Brain microvascular endothelial cell (primary cell): Measurements from ENCODE around the gene GSPT1.
A peak's percentile ranks its signal among the peaks of the same experiment; 100 is the strongest.
"Not testable (repeated sequence)": the region's sequence is repeated elsewhere in the genome, so short reads cannot be mapped to it uniquely, and the experiment has no call there.

Experiments used
- DNase-seq: peaks from one replicate; pipeline ENCODE4 v3.0.0-alpha.2; 2020
- H3K27ac ChIP-seq: fragments of 250-450 bp; sonication (Bioruptor Pico); 2 replicates; pipeline ENCODE4 v1.5.1; 2020; ENCODE audit warnings: mild to moderate bottlenecking, moderate library complexity
- H3K27me3 ChIP-seq: fragments of 250-450 bp; sonication (Bioruptor Pico); replicated peaks from 2 replicates; pipeline ENCODE4 v1.5.1; 2020; ENCODE audit warnings: mild to moderate bottlenecking
- H3K36me3 ChIP-seq: fragments of 250-450 bp; sonication (Bioruptor Pico); replicated peaks from 2 replicates; pipeline ENCODE4 v1.5.1; 2020; ENCODE audit warnings: mild to moderate bottlenecking
- H3K4me3 ChIP-seq: 2 replicates; pipeline ENCODE4 v1.5.1; 2011; ENCODE audit warnings: low read depth, mild to moderate bottlenecking, control low read depth, low read length, moderate library complexity
- CTCF ChIP-seq: IDR thresholded peaks from 2 replicates; pipeline ENCODE4 v1.5.1; 2011; ENCODE audit warnings: low read depth, mild to moderate bottlenecking, moderate library complexity, low read length, control low read depth, inconsistent platforms; ENCODE audit errors: missing control alignments
- in situ Hi-C: cut with HindIII; loops from 2 replicates; pipeline ENCODE4 v1.10.0; 2017; ENCODE audit warnings: low sequenced_read_pairs, low pct_ligation_motif_present

GSPT1 gene

GRCh38 chr16:11924046-11924445 lies 8.3 kb upstream of the GSPT1 start:
- H3K4me3 ChIP-seq, DNase-seq, H3K27me3 ChIP-seq, H3K27ac ChIP-seq, H3K36me3 ChIP-seq, in situ Hi-C loops: not testable (repeated sequence)

GRCh38 chr16:11916524-11917285 lies 949 bp upstream of the GSPT1 start:
- in situ Hi-C loops: no loop called here
- H3K27me3 ChIP-seq: no peaks in the 10 kb centered on the region
- no peak for DNase-seq
- no peaks in the 10 kb centered on the region for H3K36me3 ChIP-seq
- no peak for TF ChIP-seq CTCF
- peak overlapping the region; percentile 93 for H3K4me3 ChIP-seq
- H3K27ac ChIP-seq: peak overlapping the region; percentile 28

GRCh38 chr16:11915114-11915643 lies 577 bp downstream of the GSPT1 start:
- H3K36me3 ChIP-seq: no peaks in the 10 kb centered on the region

GRCh38 chr16:11914210-11915113 lies 1.3 kb downstream of the GSPT1 start:
- Histone ChIP-seq H3K27ac (peak overlapping the region; percentile 61), H3K27me3 (no peaks in the 10 kb centered on the region), H3K36me3 (no peaks in the 10 kb centered on the region), H3K4me3 (peak overlapping the region; percentile 93)
- TF ChIP-seq CTCF: no peak
- peak; percentile 20 for DNase-seq
- in situ Hi-C loops: no loop called here

More at GRCh38 chr16:11915114-11915643, 577 bp downstream of the GSPT1 start:
- TF ChIP-seq CTCF: no peak
- peak overlapping the region; percentile 93 for H3K4me3 ChIP-seq
- in situ Hi-C loops: no loop called here
- H3K27me3 ChIP-seq: no peaks in the 10 kb centered on the region
- peak overlapping the region; percentile 61 for H3K27ac ChIP-seq
- DNase-seq: no peak

GRCh38 chr16:11913425-11914079 lies 2.2 kb downstream of the GSPT1 start:
- H3K4me3 ChIP-seq: peak overlapping the region; percentile 93
- no peaks in the 10 kb centered on the region for H3K36me3 ChIP-seq
- no peaks in the 10 kb centered on the region for H3K27me3 ChIP-seq
- H3K27ac ChIP-seq: no peak overlapping the region
- TF ChIP-seq CTCF: no peak
- in situ Hi-C loops: no loop called here
- no peak for DNase-seq
